Activated naive CD8-positive, alpha-beta T cell treated with anti-CD3 and anti-CD28 coated beads, Interleukin-2, amount 50 U/mL, for 16 hours (primary cell): ENCODE measurements around the gene HCN2.
"Not testable (repeated sequence)": the region's sequence is repeated elsewhere in the genome, so short reads cannot be mapped to it uniquely, and the experiment has no call there.

ENCODE experiments used
- DNase-seq: peaks from one replicate; pipeline ENCODE4 v3.0.0-alpha.2; 2020; ENCODE audit warnings: low read depth, low spot score

HCN2 gene

GRCh38 chr19:585146-585545, 4.5 kb upstream of the HCN2 start:
- not testable (repeated sequence) for DNase-seq

GRCh38 chr19:585551-586110, 4.0 kb upstream of the HCN2 start:
- no peak for DNase-seq

- DNase-seq: peak; percentile 45
These were observed 1.5 kb upstream of the HCN2 start for GRCh38 chr19:588093-588740.

- DNase-seq: no peak
These were observed 664 bp upstream of the HCN2 start for GRCh38 chr19:588741-589692.

GRCh38 chr19:590396-590745, 690 bp downstream of the HCN2 start:
- DNase-seq: no peak

- no peak for DNase-seq
These were observed 1.0 kb downstream of the HCN2 start for GRCh38 chr19:590750-591098.

- no peak for DNase-seq
These were observed 1.6 kb downstream of the HCN2 start for GRCh38 chr19:591099-591958.

- no peak for DNase-seq
These were observed 2.4 kb downstream of the HCN2 start for GRCh38 chr19:592101-592500.

- no peak for DNase-seq
These were observed 3.4 kb downstream of the HCN2 start for GRCh38 chr19:593055-593454.

GRCh38 chr19:593505-593904, 3.8 kb downstream of the HCN2 start:
- DNase-seq: no peak

- no peak for DNase-seq
These were observed 4.7 kb downstream of the HCN2 start for GRCh38 chr19:594265-594870.

GRCh38 chr19:595326-596262, 5.9 kb downstream of the HCN2 start:
- no peak for DNase-seq

- DNase-seq: no peak
These were observed 6.6 kb downstream of the HCN2 start for GRCh38 chr19:596263-596655.

- no peak for DNase-seq
These were observed 8.0 kb downstream of the HCN2 start for GRCh38 chr19:597406-598315.

GRCh38 chr19:601310-601709, 11.6 kb downstream of the HCN2 start:
- no peak for DNase-seq

- DNase-seq: no peak
These were observed 12.1 kb downstream of the HCN2 start for GRCh38 chr19:601790-602189.

GRCh38 chr19:602391-603301, 13.0 kb downstream of the HCN2 start:
- no peak for DNase-seq

- not testable (repeated sequence) for DNase-seq
These were observed 13.6 kb downstream of the HCN2 start for GRCh38 chr19:603302-603639.
